ENCODE measurements around the gene RDH12.
"Not testable (repeated sequence)": the region's sequence is repeated elsewhere in the genome, so short reads cannot be mapped to it uniquely, and the experiment has no call there.

DNA sequence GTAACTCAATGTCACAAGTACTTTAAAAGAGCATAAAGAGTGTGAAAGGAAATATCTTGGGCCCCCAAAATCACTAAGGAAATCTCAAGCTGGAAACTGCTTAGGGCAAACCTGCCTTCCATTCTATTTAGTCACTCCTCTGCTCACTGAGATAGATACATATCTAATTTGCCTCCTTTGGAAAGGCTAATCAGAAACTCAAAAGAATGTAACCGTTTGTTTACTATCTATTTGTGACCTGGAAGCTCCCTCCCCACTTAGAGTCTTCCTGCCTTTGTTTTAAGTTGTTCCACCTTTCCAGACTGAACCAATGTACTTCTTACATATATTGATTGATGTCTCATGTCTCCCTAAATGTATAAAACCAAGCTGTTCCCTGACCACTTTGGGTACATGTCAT, 8.1 kb downstream of the RDH12 start:
- TF ChIP-seq EZH2 (IDR thresholded peaks at IDR 0.05; ENCODE audit: borderline replicate concordance, low read depth, low read length, severe bottlenecking); CTCF (IDR thresholded peaks at IDR 0.05; ENCODE audit: extremely low read depth in 1 of 2, insufficient read depth in 1 of 2, low read depth in 1 of 2, low read length in 2 of 2); POLR2A (IDR thresholded peaks at IDR 0.05; ENCODE audit: low read depth, low read length); MAX (IDR thresholded peaks at IDR 0.05; ENCODE audit: insufficient read depth, insufficient read length): not testable (repeated sequence)
